Activated CD8-positive, alpha-beta memory T cell treated with anti-CD3 and anti-CD28 coated beads for 36 hours (primary cell): ENCODE data around the gene KIF2C. TPM values are rescaled to one million over a fixed set of nuclear protein-coding genes. Genes with fewer than 3 reads are reported as not detected.

Source experiments
- CTCF ChIA-PET: fragments of 350-600 bp; sonication (Branson Sonifier 250); formaldehyde crosslinking; loops from one replicate; lab custom pipeline; 2021; ENCODE audit warnings: antibody characterized with exemption; lab: Charles Lee
- POLR2A ChIA-PET: fragments of 350-600 bp; sonication (Branson Sonifier 250); formaldehyde crosslinking; loops from one replicate; lab custom pipeline; 2021; ENCODE audit warnings: antibody characterized with exemption; lab: Charles Lee
- total RNA-seq, 2 experiments: library from RNA; stranded (reverse); gene quantifications; one replicate each; pipeline ENCODE4 v1.2.3, GENCODE V29; 2021

KIF2C gene
- total RNA-seq, 2 experiments from 2014 or later = 45.4 to 49.1 TPM

- ChIA-PET POLR2A (no interaction called here), CTCF (interaction anchor here (0.7 to 2.2 kb wide), 5 partner anchors 9 to 108 kb away, joined by 3 to 5 read pairs (median 3); partner anchors contain the start of gene RNU5D-1)
These were observed 24.6 kb upstream of the KIF2C start for GRCh38 chr1:44714944-44715571.

- ChIA-PET POLR2A (no interaction called here), CTCF (interaction anchor here (0.6 to 1.0 kb wide), 4 partner anchors 15 to 83 kb away, joined by 3 to 4 read pairs (median 3); partner anchors contain the start of gene PLK3)
These were observed 22.5 kb upstream of the KIF2C start for GRCh38 chr1:44717156-44717555.

DNA sequence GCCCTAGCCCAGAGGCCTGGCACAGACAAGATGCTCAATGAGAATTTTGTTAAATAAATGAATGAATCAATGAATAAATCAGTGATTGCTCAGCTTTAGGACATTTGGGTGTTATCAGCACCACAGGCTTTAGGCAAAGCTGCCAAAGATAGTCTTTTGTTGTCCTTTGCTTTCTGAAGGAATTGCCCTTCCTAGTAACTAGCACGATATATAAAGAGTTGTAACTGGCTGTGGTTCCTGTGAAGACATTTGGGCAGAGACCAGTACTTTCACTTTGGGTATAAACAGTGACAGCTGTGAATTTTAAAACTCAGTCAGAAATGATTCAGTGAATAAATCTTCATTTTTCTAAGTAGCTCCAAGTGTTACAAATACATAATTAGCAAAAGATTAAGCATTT, 22.0 kb upstream of the KIF2C start:
- POLR2A ChIA-PET = interaction anchor here (0.5 kb wide), 1 partner anchor 11 kb away, joined by 3 read pairs; no protein-coding TSS in a partner anchor
- CTCF ChIA-PET = interaction anchor here (0.6 to 1.2 kb wide), 2 partner anchors 15 to 102 kb away, joined by 3 to 4 read pairs; no protein-coding TSS in a partner anchor

DNA sequence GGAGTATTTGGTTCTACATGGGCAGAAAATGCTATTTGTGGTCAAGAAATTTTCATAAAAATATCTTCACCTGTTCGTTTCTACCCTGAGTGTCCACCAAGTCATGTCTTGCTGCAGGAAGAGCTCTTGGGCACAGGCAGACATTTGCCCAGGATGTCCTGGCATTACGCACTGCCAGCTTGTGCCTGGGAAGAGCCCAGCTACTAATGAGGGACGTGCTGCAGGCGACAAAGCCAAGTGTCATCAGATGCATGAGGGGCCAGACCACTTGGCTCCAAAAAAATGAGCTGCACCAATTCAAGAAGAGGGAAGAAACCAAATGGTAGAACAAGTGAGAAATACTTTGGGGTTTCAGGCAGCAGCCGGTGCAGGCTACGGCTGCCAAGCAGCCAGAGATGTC, 21.5 kb upstream of the KIF2C start:
- CTCF ChIA-PET = interaction anchor here (1.2 kb wide), 1 partner anchor 102 kb away, joined by 3 read pairs; no protein-coding TSS in a partner anchor
- POLR2A ChIA-PET = interaction anchor here (0.5 kb wide), 1 partner anchor 10 kb away, joined by 3 read pairs; no protein-coding TSS in a partner anchor

GRCh38 chr1:44719318-44719717, 20.3 kb upstream of the KIF2C start:
- ChIA-PET CTCF (interaction anchor here (0.6 to 5.9 kb wide), 3 partner anchors 12 to 717 kb away, joined by 5 to 38 read pairs (median 5); partner anchors contain the start of gene RNU5D-1), POLR2A (no interaction called here)

DNA sequence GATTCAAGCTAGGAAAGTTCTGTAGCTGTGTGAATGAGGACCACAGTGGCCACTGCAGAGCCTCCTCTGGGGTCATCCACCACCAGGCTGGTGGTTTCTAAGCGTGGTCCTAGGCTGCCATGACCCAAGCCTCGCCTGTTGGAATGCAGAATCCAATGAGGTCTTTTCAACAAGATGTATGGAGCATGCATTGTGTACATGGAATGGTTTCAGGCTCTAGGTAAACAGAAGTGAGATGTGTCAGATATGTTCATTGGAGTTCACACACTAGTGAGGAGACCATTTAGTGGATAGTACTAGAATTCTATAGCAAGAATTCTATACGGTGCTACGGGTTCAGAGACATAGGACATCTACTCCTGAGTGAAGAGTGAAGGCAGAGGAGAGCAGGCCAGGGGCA, 19.4 kb upstream of the KIF2C start:
- CTCF ChIA-PET = interaction anchor here (1.1 to 5.9 kb wide), 2 partner anchors 11 to 74 kb away, joined by 5 to 38 read pairs; partner anchors contain the start of gene RNU5D-1
- POLR2A ChIA-PET = interaction anchor here (0.6 to 2.3 kb wide), 5 partner anchors 10 to 80 kb away, joined by 3 to 36 read pairs (median 3); partner anchors contain the start of genes KIF2C, PLK3 and RNU5D-1

DNA sequence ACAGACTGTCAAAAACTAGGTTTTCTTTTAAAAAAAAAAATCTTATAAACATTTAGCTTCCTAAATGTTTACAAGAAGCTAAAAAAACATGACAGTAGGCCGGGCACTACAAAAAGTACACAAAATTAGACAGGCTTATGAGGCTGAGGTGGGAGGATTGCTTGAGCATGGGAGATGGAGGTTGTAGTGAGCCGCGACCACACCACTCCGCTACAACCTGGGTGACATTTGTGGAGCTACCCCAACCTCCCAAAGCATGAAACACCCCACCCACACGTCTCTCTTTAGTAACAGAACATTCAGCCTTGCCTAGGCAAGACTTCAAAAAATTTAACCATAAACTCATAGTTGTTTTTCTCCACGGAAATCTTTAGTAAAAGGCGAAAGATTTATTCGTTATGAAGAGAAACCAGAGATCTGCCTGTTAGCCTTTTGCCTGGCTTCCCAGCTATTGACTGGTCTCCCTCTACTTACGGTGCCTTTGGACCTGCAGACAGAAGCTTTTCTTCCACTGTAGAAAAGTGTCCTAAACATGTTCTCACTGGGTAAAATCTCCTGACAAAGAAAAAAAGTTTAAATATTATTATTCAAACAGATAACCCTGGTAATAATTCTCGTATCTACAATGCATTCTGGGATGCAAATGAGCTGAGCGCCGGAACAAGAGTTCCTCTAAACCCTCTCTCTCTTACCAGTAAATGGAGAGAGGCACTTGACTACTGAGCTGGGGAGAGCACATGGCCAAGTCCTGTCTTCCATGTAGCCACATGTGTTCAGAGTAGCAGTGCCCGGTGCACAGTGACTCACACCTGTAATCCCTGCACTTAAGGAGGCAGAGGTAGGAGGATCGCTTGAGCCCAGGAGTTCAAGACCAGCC, 17.9 kb upstream of the KIF2C start:
- ChIA-PET CTCF (interaction anchor here (0.8 to 5.9 kb wide), 6 partner anchors 9 to 293 kb away, joined by 3 to 38 read pairs (median 3); partner anchors contain the start of genes BTBD19 and RNU5D-1), POLR2A (interaction anchor here (0.6 to 2.3 kb wide), 22 partner anchors 10 to 618 kb away, joined by 4 to 153 read pairs (median 6); partner anchors contain the start of genes ARMH1, BTBD19, HECTD3 and MUTYH)

DNA sequence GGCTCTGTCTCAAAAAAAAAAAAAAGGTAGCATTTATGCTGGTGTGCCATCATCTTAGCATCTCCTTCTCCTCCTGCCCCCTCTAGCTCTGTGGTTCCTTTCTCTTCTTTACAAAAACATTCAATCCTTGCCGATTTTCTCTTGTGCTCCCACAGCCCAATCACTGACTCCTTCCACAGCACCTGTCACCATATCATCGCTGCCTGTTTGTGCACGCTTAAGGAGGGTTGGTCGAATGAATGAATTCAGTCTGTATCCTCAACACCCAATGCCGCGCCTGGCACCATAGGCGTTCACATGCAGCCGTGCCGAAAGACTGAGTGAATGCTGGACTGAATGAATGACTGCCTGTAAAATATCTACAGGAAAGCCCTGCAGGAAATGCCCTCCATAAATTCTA, 16.6 kb upstream of the KIF2C start:
- POLR2A ChIA-PET = interaction anchor here (1.8 to 2.2 kb wide), 3 partner anchors 86 to 617 kb away, joined by 5 to 19 read pairs (median 6); partner anchors contain the start of genes BTBD19, MUTYH and TOE1
- CTCF ChIA-PET = interaction anchor here (5.9 kb wide), 1 partner anchor 8 kb away, joined by 38 read pairs; the partner anchor contains the start of gene RNU5D-1

DNA sequence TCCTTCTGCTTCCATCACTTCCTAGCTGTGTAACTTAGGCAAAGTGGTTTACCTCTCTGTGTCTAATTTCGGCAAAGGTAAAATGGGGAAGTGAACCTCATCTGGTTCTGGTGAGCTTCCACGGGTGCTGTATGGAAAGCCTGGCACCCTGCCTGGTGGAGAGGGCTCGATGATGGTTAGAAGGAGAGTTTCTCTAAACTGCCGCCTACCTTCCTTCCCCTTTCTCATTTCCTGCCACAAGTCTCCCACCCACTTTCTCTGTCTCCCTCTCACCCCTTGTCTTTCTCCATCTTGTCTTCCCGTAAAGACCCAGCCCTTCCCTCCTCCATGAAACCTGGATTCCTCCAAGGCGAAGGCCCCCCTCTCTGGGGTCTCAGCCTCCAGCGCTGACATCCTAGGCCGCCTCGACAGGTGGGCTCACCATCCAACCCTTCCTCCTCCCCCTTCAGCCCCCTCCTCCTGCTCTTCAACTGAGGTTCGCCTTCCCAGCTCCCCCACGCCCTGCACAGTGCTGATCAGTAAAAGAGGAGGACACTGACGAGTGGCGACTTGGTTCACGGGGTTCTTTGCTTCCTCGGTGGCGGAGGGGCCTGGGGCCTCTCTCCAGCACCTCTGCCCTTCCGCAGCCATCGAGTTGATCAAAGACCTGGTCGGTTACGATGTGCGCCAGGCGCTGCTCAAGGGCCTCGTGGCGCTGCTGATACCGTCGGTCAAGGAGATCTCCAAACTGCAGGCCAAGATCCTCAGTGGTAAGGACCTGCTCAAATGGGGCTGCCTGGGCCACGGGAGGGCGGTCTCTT, 15.9 kb upstream of the KIF2C start:
- ChIA-PET CTCF (interaction anchor here (1.1 to 5.9 kb wide), 2 partner anchors 7 to 85 kb away, joined by 4 to 38 read pairs; partner anchors contain the start of genes BTBD19 and RNU5D-1), POLR2A (interaction anchor here (0.6 to 1.8 kb wide), 2 partner anchors 87 to 97 kb away, joined by 3 to 5 read pairs; no protein-coding TSS in a partner anchor)

DNA sequence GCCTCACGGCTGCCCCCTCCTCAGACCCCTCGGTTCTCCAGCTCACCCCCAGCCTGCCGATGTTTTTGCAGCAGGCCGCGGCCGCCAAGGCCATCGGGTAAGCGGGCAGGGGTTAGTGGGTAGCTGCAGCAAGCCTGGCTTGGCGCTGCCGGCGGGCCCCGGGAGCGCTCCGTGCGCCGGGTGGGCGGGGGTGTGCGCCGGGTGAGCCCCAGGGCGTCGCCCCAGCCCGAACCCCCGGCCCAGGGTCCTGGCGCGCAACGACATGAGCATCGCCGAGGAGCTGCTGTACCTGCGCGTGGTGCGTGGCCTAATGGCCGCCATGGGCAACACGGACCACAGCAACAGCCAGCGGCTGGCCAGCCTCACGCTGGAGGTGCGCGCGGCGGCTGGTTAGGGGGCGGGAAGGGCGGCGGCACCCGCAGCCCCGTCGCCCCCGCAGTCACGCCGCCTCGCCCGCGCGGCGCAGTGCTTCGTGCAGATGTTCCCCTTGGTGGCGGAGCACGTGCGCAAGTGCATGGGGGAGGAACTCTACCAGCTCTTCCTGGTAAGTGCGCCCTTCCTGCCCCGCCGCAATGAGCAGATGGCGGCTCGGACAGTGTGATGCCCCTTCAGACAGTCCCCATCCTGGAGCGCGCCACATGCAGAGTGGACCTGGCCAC, 15.2 kb upstream of the KIF2C start:
- CTCF ChIA-PET = interaction anchor here (1.1 to 5.9 kb wide), 2 partner anchors 6 to 84 kb away, joined by 4 to 38 read pairs; partner anchors contain the start of genes BTBD19 and RNU5D-1
- POLR2A ChIA-PET = no interaction called here

GRCh38 chr1:44724955-44725698, 14.5 kb upstream of the KIF2C start:
- POLR2A ChIA-PET = no interaction called here

GRCh38 chr1:44730741-44731512, 8.7 kb upstream of the KIF2C start, which contains the start of gene RNU5D-1:
Gene RNU5D-1, minus strand, starts transcription at chr1:44731170.
- POLR2A ChIA-PET = interaction anchor here (0.6 to 4.9 kb wide), 31 partner anchors 8 to 610 kb away, joined by 3 to 153 read pairs (median 5); partner anchors contain the start of genes ARMH1, BTBD19, DYNLT4 and EIF2B3
- CTCF ChIA-PET = interaction anchor here (0.9 to 4.0 kb wide), 20 partner anchors 9 to 761 kb away, joined by 3 to 38 read pairs (median 4); partner anchors contain the start of genes BEST4, BTBD19, KIF2C and PLK3

More at GRCh38 chr1:44724955-44725698, 14.5 kb upstream of the KIF2C start:
- CTCF ChIA-PET = interaction anchor here (1.1 to 1.2 kb wide), 2 partner anchors 18 to 84 kb away, joined by 3 to 4 read pairs; partner anchors contain the start of gene BTBD19

- ChIA-PET CTCF (interaction anchor here (4.0 kb wide), 1 partner anchor 42 kb away, joined by 16 read pairs; the partner anchor contains the start of gene RPS8), POLR2A (interaction anchor here (1.2 to 4.9 kb wide), 2 partner anchors 12 to 86 kb away, joined by 3 to 153 read pairs; no protein-coding TSS in a partner anchor)
These were observed 6.3 kb upstream of the KIF2C start for GRCh38 chr1:44733365-44733764.

DNA sequence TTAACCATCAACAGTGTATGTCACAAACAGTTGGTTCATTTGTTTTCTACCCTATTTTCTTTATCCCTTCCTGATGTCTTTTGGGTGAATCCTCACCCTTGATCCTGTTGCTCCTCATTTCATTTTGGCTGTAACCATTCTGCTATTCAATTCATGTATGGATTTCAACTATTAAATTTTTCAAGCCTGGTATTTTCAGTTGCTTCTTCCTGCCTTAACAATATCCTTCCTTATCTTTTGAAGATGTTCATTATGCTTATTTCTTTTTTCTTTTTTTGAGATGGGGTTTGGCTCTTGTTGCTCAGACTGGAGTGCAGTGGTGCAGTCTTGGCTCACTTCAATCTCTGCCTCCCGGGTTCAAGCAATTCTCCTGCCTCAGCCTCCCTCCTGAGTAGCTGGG, 5.9 kb upstream of the KIF2C start:
- ChIA-PET POLR2A (interaction anchor here (4.9 kb wide), 1 partner anchor 12 kb away, joined by 153 read pairs; no protein-coding TSS in a partner anchor), CTCF (no interaction called here)

- ChIA-PET CTCF (interaction anchor here (0.7 to 0.8 kb wide), 2 partner anchors 10 to 14 kb away, joined by 3 read pairs; no protein-coding TSS in a partner anchor), POLR2A (interaction anchor here (1.8 kb wide), 1 partner anchor 14 kb away, joined by 5 read pairs; no protein-coding TSS in a partner anchor)
These were observed 3.6 kb upstream of the KIF2C start for GRCh38 chr1:44735992-44736391.
